Hematopoietic multipotent progenitor cell (in vitro differentiated cells): ENCODE measurements around the gene F12. TPM values are rescaled to one million over a fixed set of nuclear protein-coding genes. Genes with fewer than 3 reads are reported as not detected.

Source experiments
- DNase-seq, 3 donors: peaks; one replicate each; pipeline ENCODE4 v3.0.0-alpha.2; 2011 to 2015; ENCODE audit warnings: low read depth in 2 of 3, low spot score in 2 of 3
- total RNA-seq: library from RNA; depleted of rRNA; stranded (reverse); fragments of >200 nt; gene quantifications from one replicate; pipeline ENCODE4 v1.2.3, GENCODE V29; 2012

The F12 gene
- total RNA-seq, 1 donor, result 3.2 TPM

GRCh38 chr5:177372034-177372896 lies 37.1 kb downstream of the F12 start:
- no peak for DNase-seq

DNA sequence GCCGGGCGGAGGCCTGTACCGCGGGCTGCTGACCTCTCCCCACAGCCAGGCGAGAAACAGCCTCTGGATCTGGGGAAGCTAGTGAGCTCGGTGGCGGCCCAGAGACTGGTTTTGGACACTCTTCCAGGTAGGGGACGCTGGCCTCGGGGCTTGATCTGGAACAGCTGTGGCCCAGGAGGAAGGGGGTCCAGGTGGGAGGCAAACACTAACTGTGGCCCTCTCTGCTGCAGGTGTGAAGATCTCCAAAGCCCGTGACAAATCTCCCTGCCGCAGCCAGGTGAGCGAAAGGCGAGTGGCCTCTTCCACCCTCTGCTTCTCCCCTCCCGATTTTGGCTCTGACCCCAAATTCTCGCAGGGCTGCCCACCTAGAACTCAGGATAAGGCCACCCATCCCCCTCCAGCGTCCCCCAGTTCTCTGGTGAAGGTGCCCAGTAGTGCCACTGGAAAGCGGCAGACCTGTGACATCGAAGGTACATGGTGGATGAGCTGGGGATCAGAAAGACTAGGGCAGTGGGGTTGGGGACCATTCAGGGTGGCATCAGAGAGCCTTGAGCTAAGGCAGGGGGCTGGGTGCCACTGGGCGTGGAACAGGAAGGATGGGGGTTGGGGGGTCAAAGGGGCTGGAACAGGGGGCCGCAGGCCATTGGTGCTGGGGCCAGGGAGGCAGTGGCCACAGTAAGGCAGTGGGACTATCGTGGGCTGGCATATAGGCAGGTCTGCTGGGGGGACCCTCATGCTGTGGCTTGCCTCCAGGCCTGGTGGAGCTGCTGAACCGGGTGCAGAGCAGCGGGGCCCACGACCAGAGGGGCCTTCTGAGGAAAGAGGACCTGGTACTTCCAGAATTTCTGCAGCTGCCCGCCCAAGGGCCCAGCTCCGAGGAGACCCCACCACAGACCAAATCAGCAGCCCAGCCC lies 38.0 kb downstream of the F12 start:
- DNase-seq, result no peak

DNA sequence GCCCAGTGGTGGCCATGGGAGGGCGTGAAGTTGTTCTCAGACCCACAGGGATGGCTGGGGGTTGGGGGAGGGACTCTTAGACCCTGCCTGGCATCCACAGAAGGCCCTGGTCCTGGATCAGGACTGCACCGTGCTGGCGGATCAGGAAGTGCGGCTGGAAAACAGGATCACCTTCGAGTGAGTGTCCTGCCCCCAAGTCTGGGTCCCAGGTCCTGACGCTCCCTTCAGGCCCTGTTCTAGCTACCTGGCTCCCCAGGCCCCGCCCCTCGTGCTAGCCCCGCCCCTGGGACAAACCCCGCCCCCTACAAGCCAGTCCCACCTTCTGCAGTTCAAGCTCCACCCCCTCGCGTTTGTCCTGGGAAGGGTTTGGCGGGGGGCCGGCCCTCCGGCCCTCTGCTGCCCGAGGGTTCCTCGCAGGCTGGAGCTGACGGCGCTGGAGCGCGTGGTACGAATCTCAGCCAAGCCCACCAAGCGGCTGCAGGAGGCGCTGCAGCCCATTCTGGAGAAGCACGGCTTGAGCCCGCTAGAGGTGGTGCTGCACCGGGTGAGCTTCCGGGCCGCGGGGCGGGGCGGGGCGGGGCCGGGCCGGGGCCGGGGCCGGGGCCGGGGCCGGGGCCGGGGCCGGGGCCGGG lies 38.8 kb downstream of the F12 start:
- peak in 2 of 3 donors; percentile 73 to 84 for DNase-seq

DNA sequence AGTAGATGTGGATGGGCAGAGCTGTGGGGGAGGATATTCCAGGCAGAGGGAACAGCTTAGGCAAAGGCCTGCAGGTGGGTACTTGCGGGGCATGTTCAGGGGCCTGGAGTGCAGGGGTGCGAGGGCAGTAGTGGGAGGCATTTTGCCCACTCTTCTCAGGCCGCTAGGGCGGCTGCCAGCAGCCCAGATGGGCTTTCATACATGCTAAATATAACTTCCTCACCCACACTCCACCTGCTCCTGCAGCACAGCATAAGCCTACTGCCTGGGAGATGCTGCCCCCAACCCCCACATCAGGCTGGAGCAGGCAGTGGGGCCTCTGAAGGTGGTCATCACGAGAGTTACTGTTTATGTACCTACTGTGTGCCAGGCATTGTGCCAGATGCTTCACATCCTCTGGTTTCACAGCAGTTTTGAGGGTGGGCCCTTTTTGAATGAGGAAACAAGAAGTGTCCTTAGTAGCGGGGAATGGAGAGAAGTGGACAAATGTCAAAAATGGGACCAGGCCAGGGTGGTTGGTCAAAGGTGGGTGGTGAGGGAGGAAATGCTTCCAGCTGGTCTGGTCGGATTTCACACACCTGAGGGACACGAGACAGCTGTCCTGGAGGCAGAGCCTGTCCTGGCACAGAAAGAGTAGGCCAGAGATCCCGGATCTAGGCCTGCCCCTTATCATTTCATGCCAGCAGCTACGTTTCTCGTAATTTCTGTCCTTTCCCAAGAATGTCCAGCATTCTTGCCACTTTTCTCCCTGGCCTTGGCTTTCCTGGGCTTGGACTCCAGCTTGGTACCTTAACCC lies 39.5 kb downstream of the F12 start:
- no peak for DNase-seq

DNA sequence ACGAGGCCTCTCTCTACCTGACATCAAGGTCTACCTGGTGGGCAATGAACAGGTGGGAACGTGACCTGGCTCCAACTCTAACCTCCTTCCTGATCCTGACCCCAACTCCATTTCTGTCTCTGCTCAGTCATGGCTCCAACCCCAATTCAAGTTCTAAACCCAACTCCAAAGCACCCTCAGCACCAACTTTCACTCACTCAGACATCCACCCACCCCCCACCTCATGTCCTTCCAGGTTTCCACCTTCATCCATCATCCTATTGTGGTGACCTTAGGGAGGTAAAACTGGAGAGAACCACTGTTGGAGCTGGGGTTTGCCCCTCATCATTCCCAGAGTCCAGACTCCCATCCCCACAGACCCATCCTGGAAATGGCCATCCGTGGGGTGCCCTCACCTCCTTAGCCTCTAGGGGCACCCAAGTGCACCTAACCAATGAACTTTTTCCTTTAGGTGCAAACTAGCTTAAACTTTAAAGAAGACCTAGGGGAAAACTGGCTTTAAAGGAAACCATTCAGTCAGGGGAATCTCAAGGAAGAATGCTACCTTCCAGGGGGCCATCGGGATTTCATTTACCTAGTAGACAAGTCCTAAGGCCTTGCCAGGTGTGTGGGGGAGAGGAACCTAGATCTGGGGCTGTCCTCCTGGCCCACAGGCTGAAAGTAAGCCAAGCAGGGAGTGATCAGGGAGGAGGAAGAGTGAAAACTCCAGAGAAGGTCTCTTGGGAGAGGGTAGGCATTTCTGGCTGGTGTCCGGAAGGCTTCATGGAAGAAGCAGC lies 40.3 kb downstream of the F12 start:
- DNase-seq, result no peak

GRCh38 chr5:177367981-177368868 lies 41.1 kb downstream of the F12 start:
- DNase-seq, result no peak

DNA sequence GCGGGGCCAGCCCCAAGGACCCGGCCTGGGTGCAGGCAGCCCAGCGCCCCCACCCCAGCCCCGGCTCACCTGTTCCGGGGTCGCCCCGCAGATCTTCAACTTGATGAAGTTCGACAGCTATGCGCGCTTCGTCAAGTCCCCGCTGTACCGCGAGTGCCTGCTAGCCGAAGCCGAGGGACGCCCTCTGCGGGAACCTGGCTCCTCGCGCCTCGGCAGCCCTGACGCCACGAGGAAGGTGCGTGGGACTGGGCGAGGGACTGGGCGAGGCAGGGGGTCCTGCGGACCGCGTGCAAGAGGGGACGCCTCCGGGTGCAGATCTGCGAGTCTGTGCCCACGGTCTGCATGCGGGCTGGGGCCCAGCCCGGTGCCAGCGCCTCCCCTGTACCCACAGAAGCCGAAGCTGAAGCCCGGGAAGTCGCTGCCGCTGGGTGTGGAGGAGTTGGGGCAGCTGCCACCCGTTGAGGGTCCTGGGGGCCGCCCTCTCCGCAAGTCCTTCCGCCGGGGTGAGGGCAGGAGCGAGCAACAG lies 42.0 kb downstream of the F12 start:
- DNase-seq, result no peak

DNA sequence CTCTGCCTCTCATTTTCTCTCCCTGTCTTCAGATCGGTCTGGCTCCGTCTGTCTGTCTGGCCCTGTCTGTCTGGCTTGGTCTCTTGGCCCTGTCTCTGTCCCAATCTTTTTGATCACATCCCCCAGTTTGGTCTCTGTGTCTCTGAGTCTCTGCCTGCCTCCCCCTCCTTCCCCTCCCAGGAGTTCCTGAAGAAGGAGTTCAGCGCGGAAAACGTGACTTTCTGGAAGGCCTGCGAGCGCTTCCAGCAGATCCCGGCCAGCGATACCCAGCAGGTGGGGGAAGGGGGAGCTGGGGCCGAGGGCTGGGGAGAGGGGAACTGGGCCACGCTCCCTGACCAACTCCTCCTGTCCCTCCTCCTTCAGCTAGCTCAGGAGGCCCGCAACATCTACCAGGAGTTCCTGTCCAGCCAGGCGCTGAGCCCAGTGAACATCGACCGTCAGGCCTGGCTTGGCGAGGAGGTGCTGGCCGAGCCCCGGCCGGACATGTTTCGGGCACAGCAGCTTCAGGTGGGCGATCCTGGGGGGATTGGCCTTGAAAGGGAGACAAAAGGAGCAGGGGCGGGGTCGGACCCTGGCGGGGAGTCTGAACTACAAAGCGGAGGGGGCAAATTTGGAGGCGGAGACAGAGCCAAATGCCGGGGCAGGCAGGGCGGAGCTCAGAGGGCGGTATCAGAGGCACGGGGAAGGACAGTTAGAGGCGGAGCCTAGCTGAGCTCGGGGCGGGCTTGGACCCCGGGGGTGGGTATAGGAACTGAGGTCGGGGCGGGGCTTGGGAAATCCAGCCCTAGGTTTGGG lies 42.6 kb downstream of the F12 start:
- no peak for DNase-seq

GRCh38 chr5:177365845-177366527 lies 43.4 kb downstream of the F12 start:
- no peak for DNase-seq

DNA sequence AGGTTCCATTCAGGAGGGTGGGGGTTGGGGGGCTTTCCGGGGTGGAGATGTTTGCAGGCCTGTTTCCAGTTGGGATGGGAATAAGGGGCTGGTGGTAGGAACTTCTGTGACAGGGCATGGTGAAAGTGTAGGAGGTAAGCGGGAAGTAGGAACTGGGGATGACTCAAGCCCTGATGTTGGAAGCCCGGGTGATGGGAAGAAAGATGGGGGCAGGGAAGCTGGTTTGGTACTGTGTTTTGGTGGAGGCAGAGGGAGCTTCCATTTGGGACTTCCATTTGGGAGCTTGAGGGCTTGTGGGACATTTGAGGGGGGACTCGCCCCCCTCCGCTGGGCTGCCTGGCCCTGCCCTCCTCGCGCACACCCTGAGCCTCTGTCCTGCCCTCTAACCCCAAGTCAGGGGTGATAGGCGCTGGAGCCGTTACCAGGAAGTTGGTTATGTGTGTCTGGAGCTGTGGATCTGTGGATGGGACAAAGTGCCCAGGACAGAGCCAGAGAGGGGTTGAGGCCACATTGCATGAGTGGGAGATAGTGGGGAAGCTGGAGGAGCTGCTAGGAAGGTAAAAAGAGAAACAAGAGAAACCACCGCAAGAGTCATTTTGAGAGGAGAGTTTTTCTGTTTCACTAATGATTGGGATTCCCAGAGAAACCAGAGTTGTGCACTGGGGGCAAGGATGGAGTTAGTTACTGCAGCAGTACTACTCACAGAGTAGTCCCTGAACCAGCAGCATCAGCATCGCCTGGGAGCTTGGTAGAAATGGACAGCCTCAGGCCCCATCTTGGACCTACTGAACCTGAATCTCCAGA lies 45.0 kb downstream of the F12 start:
- no peak for DNase-seq

DNA sequence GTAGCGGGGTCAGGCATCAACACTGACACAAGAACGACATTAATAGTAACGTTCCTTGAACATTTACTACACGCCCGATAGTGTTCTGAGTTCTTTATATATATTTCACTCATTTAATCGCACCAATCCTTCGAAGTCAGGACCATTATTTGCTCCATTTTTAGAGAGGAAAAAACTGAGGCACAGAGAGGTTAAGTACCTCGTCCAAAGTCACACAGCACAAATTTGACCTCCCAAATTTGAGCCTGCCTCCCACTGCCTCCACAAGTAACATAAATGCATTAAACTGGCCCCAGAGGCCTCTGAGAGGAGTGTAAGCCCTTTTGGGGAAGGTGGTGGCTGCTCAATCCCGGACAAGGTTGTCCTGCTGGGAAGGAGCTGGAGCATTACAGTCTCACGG lies 45.8 kb downstream of the F12 start:
- DNase-seq, result no peak

- DNase-seq, result peak; percentile 36 to 68 (median 54)
Observed at GRCh38 chr5:177362610-177363507, 46.5 kb downstream of the F12 start.

DNA sequence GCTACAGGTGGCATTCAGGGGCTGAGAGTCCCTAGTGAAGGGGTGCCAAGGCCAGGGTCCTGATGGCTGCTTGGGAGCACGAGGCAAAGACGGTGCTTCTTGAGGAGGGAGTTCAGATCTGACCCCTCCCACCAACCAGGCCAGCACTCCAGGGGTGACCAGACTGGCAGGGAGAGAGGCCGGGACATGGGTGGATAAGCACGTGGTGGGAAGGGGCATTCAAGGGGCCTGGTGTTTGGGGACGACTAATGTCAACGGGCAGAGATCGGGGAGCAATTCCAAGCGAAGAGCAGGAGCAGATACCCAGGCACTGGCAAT lies 47.1 kb downstream of the F12 start:
- no peak for DNase-seq

- peak in 1 of 3 donors; percentile 66 for DNase-seq
Observed at GRCh38 chr5:177361418-177362291, 47.7 kb downstream of the F12 start.
